ENCODE results near the gene OXSR1.
"Not testable (repeated sequence)": the region's sequence is repeated elsewhere in the genome, so short reads cannot be mapped to it uniquely, and the experiment has no call there.

The OXSR1 gene

GRCh38 chr3:38276081-38276916, 111.0 kb downstream of the OXSR1 start:
- no peak for DNase-seq

- no peak for DNase-seq
These were observed 111.7 kb downstream of the OXSR1 start for GRCh38 chr3:38276917-38277630.

GRCh38 chr3:38278841-38279240, 113.5 kb downstream of the OXSR1 start:
- no peak for DNase-seq

GRCh38 chr3:38281895-38282686, 116.8 kb downstream of the OXSR1 start, which contains the start of gene SLC22A14:
SLC22A14 (plus strand) TSS chr3:38282294; CDS start chr3:38306027, 23,733 bp downstream.
- no peak for DNase-seq

- DNase-seq = no peak
These were observed 118.7 kb downstream of the OXSR1 start for GRCh38 chr3:38283810-38284755.

- no peak for DNase-seq
These were observed 119.4 kb downstream of the OXSR1 start for GRCh38 chr3:38284756-38285150.

- DNase-seq = not testable (repeated sequence)
These were observed 124.2 kb downstream of the OXSR1 start for GRCh38 chr3:38289286-38290217.

- DNase-seq = not testable (repeated sequence)
These were observed 131.7 kb downstream of the OXSR1 start for GRCh38 chr3:38297053-38297452.

GRCh38 chr3:38297537-38297936, 132.2 kb downstream of the OXSR1 start:
- DNase-seq = no peak

GRCh38 chr3:38297947-38298711, 132.8 kb downstream of the OXSR1 start:
- DNase-seq = peak; percentile 60 to 67
